NCI-H748 (cell line): ENCODE data around the gene MOCOS.

Experiments used
- DNase-seq: peaks from one replicate; lab custom pipeline; 2025; ENCODE audit not compliant: unreplicated experiment; lab: John Stamatoyannopoulos, UW

The MOCOS gene

DNA sequence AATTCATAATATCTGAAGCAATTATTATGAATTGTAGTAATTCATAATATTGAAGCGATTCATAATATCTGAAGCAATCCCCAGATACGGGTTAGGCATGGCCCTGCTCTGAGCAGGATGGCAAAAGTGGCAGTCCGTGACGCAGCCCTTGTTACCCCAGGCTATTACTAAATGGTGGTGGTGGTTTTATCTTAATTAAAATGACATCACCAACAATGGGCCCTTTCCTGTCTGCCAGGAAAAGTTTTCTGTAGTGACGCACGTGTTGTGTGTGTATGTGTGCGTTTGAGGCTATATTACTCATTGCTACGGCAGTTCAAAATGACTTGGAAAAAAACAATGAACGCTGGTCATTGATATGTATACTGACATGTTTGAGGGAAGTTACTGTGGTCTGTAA lies 10.6 kb upstream of the MOCOS start:
- no peak for DNase-seq

DNA sequence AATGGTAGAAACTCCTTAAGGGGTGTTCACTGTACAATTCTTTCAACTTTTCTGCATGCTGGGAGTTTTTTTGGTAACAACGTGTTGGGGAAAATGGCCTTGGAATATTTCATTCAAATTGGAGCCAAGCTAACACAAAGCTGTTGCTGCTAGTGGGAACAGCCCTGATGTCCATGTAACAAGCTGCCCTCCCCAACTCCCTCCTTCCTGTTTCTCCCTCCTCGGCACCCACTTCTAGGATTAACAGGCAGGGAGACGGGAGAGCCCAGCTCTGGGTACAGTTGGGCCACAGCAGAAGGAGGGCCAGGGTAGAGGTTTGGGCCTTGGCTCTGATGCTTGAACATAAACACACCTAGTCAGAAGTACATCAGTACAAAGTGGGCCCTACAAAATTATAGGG lies 9.4 kb upstream of the MOCOS start:
- no peak for DNase-seq

DNA sequence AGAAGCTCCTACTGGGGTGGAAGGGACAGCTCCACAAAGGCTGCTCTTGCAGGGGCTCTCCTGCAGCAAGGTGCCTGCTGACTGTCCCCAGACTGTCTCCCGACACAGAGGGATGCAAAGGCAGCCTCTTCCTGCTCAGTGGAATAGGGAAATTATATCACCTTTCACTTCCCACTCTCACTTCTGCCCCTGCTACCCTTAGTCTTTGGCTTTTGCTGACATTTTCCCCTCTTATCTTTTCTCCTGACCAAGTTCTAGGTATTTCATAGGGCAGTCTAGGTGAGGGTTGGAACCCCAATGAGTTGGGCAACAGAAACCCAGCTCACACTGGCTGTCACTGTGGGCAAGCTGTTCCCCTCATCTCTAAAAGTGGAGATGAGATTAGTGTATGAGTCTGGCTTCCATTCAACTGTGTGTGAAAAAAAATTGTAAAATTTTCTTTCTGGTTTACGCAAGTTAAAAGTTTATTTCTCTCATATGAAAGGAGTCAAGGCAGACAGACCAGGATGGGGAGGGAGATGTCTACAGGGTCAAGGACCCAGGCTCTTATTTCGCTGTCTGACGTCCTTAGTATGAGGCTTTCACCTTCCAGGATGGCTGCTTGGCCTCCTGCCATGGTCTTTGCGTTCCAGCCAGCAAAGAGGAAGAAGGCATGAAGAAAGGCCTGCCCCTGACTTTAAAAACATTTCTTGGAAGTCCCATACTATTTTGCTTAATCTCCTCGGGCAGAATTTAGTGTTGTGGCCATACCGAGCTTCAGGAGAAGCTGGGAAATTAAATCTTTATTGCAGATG lies 7.5 kb upstream of the MOCOS start:
- DNase-seq = no peak

DNA sequence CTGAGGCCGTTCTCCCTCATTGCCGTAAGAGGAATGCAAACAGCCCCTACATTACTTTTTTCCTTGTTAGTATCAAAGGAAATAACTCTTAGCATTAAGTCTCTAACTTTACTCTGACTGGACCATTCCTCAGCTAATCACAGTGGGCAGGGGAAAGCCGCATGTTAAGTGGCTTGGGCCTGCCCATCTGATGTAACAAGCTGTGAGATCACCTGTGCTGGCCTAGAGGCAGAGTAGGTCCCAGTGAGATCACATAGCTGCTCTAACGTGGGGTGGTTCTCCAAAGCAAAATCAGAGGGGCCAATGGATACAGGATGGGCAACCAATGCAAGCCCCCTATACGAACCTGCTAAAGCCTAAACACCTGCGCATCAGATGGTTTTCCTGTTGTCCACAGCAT lies 5.9 kb upstream of the MOCOS start:
- DNase-seq = no peak

DNA sequence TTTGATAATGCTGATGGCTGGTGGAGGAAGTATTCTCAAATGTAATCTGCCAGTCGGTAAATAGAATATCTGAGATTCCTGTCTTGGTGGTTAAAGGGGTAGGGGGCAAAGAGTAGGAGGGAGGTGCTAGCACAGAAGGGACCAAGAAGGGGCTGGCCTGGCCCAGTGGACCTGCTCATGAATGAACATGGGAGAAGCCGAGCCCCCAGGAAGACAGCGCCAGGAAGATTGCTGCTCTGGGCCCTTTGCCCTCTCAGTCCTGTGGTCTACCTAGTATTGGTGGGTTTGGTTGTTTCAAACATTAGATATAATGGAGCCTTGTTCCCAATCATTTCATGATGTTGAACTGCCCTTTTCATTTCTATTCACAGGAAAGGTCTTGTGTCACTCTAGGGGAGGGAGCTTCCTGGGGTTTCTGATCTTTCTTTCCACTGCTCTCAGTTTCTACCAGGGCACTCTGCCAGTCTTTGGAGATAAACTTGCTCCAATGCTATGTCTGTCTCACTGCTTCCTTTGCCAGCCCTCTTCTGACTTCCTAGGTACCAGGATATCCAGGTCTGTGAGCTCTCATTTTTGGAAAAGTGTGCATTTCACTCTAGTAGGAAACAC lies 5.3 kb upstream of the MOCOS start:
- DNase-seq = no peak

DNA sequence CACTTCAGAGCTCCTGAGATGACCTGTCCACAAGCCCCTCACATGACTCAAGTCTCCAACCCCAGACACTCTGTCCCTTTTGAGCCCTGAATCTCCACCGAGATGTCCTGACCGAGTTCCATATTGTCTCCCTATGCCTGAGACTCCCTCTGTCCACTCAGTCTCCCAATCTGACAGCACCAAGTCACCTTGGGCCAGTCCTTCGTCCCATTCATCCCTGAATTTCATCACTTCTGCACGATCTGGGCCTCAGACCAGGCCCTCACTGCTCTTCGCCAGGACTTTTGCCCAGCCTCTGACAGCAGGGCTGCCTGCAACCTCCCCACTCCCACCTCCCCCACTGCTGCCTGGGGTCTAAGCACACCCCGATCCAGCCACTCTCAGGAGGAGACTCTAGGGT lies 4.3 kb upstream of the MOCOS start:
- no peak for DNase-seq

DNA sequence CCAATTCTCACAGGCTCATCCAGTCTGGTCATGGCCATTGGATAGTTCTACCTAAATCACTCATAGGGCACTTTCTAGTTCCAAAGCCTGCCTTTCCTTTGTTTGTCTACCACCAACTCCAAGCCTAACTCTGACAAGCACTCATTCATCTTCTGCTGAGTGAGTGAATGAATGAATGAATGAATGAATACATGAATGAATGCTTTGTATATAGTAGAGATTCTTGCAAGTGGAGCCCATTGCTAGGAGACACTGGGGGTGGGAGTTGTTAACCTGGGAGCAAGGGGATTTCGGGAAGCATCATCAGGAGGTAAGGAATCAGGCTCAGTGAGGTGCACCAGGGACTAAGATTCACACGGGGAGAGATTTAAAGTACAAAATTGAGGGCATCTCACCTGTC lies 3.3 kb upstream of the MOCOS start:
- DNase-seq = no peak

DNA sequence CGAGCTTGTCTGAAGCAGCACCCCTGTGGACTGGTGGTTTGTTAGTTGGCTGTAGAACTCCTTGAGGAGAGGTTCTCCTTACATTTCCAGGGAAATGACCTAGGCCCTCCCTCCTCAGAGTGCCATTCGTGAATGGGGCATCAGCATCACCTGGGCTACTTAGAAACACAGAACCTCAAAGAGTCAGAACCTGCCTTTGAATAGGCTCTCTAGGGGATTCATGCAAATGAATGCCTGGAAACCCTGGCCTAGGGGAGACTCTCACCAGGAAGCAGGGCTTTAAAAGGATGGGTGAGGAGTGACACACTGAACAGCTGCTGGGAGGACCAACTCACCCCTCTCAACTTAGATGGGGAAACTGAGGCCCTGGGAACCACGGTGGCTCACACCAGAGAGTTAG lies 2.1 kb upstream of the MOCOS start:
- no peak for DNase-seq

DNA sequence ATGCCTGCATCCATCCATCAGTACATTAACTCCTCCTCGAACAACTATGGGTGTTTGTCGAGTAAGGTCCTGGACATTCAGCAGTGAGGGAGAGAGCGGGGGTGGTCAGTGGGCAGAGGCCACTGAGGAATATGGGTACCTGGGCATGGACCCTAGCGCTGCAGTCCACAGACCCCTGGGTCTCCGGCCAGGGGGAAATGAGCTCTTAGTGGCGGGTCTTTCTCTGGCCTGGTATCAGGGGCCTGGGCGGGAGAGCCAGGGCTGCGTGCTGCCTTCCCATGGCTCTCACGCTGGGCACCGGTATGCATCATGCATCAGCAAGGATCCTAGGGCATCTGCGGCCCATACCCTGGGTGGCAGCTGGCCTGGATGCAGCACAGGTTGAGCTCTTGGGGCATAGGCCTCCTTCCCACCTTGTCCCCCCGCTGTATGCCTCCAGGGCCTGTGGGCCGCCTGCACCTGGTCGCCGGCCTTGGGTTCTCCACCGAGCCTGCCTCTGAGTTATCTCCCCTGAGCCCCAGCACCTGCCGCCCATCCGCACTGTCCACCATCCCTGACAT lies 1.3 kb upstream of the MOCOS start:
- no peak for DNase-seq

DNA sequence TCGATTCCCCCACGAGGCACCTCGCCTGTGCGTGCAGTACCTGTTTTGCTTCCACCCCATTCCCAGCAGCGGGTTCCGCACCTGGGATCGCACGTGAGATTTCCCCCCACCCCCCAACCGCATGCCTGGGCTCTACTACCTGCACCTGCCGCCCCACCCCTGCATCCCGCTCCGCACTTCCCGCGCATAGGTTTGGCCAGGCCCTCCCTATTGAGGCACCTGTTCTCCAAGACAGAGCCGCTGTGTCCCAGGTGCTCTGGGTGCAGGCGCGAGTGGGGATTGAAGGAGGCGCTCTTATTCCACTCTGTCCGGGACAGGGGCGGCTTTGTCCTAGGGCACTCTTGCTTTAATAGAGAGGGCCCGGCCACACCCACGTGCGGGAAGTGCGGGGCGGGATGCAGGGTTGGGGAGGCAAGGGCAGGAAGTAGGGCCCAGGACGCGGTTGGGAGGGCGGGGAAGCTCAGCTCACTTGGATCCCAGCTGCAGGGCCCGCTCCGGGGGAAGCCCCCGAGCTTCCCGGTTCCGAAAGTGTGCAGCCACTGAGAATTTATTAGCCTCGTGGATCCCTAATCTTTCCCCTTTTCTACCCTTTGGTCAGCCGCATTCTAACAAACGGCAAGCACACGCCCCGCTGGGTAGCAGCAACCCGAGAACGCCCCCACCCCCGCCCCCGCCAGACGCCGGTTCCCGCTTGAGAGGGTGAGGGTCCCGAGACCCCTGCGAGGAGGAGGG lies 670 bp upstream of the MOCOS start:
- DNase-seq = peak; percentile 44

DNA sequence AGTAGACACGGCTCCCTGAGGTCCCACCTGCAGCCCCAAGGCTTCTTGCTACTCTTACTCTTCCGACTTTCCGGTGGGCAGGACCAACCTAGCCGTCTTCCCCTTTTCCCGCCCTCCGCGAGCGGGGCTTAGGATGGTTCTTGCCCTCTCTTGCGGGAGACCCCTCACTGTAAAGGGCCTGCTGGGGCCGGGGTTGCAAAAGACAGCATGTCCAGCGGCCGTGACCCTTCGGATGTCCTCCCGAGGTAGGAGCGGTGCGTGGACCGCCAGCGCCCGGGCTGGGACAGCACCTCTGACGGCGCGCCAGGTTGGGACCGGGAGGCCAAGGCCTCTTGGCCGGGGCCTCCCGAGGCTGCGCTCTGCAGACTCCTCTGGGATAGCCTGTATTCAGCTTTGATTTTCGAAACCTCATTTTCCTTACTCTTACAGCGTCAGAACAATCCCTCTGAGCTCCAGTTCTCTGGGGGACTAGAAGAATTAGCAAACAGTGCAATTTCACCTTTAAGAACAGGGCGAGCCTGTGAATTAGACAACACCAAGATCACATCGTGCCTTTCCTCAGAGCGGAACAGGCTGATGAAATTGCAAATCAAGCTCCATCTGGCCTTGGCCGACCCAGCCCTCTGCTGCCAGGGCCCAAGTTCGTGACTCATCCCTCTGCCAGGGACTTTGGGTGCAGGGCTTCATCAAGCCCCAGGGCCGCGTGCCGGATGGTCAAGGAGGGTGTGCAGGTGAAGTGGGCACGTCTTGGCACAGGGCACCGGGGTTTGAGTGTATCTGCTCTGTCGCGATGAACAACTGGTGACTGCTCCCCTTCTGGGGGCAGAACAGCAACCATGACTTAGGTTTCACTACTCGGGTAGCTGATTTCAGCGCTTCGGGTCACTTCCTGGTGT lies 777 bp downstream of the MOCOS start:
- no peak for DNase-seq

DNA sequence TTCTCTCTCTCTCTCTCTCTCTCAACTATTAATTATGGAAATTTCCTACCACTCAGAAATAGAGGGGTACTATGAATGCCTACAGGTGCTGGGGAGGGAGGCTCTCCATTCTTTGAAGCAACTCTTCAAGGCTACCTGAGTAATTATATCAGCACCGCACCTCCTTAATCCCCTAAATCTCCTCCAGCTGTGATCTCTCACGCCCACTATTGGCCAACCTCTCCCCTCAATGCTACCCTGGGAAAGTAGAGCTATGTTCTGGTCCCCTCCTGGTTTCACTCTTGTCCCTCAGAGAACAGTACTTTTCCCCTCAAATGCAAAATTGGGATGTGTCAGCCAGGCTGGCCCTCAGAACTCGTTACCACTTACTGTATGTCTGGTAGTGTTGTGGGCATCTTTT lies 1.6 kb downstream of the MOCOS start:
- no peak for DNase-seq

DNA sequence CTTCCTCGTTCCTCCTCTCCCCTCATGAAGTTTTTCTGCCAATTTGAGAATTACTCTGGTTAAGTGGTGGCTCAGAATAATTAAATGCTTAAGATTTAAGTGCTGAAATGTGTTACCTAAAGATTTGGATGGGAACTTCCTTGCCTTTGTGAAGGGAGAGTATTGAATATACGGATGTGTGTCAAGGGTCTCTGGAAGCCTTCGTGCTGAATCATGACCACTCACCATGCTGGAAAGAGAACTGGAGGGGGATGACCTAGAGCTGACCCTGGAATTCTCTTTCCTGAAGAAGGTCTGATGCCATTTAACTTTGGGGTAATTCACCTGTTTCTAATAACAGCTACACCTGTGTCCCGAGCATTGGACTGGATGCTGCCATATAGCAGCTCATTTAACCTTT lies 2.2 kb downstream of the MOCOS start:
- DNase-seq = no peak

DNA sequence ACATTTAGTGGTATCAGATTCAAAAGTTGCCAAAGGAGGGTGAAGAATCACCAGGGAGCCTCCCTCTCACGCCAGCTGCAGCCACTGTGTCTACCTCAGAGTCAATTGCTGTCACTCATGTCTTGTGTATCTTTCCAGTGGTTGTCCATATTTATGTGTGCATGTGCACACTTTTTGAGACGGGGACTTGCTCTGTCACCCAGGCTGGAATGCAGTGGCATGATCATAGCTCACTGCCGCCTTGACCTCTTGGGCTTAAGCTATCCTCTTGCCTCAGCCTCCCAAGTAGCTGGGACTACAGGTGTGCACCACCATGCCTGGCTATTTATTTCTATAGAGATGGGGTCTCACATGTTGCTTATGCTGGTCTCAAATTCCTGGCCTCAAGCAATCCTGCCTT lies 4.0 kb downstream of the MOCOS start:
- no peak for DNase-seq

DNA sequence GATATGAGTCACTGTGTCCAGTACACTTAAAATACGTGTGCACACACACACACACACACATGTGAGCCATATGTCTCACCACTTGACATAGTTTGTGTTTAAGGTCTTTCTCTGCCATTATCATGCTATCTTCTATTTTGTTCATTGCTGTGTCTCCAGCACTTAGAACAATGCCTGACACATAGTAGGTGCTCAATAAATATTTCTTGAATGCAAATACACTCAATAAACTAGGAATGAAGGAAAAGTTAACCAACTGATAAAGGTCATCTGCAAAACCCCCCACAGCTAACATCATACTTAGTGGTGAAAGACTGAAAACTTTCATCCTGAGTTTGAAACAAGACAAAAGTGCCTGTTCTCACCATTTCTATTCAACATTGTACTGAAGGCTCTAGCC lies 4.4 kb downstream of the MOCOS start:
- no peak for DNase-seq

DNA sequence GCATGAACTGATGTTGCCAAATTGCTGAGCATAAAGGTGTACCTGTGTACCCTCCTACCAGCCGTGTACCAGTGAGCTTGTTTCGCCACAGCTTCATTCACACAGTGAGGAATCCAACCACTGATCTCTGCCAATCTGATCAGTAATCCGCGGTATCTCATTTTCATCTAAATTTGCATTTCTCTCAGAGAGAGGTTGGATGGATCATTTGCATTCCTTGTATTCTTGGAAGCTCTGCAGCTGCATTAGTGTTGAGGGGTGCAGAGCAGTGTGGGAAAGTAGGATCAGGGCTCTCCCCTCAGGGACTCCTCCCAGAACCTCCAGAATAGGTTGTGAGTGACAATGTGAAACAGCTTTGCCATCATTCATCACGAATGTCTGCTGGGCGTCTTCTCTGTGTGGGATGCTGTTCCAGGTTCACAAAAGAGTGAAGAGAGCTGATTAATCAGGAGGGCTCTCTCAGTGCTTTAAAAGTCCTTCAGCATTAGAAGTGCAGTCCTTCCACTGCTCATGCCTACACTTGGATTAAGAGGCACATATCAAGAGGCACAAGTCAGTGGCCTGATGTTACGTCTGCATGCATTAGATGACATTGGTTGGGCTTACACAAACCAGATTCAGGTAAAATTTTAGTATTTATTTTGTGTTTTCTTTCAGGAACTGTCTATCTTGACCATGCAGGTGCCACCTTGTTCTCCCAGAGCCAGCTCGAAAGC lies 7.5 kb downstream of the MOCOS start:
- no peak for DNase-seq

DNA sequence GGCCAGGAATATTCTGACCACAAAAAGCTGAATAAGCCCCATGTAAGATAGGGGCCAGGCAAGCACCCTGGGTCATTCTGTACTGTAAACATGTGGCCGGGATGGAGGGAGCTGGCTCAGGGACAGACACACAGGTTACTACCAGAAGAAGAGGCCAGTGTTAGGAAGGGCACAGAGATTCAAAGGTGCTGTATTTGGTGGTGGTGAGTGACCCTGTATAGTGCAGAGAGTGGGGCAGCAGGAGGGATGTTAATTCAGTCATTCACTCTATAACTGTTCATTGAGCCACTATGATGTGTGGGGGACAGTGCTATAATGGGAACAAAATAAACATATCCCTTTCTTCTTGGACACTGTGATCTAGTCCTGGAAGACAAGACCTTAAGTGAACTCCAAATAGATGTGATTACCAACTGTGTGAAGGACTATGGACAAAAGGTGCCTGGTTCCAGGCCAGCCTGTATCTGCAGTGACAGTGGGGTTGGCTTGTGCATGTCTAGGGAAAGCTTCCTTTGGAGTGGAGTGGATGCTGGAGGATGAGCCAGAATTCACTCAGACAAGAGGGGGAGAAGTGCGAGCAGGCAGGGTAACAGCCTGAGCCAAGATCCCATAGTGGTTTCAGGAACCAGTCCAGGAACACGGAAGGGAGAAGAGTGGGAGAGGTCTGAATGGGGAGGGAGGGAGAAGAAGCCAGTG lies 8.3 kb downstream of the MOCOS start:
- DNase-seq = no peak

DNA sequence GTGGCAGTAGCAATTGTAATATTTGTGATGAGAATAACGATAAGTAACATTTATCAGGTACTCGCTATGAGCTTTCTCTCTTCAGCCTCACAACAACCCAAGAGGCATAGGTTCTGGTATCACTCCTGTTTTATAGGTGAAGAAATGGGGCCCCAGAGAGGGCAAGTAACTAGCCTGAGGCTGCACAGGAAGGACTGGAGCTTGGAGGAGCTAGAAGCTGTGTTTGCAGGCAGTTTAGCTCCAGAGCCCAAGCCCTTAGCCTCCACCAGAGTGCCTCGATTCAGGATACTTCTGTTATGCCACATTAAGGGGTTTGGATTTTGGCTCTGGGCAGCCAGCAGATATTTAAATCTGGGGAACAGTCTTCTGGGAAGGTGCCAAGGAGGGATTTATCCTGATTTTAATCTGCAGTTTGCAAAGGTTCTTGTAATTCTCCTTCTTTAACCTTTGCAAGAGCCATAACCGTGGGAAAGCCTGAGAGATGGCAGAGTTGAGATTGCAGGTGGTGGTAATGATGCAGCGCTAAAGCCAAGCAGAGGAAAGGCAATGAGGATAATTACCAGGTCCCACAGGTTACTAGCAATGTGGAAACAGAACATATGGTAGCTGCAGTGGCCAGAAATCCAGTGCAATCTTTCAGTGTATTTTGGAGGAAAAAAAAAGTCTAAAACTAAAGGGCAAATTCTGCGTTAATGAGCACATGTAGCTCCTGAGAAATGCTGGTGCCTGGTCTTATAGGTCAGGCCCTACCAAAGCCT lies 9.1 kb downstream of the MOCOS start:
- peak; percentile 13 for DNase-seq
